Esophagus muscularis mucosa (tissue), 4 donors: ENCODE results near the gene NAA15.

ENCODE experiments used
- CTCF ChIP-seq, 3 experiments: fragments of 200-600 bp in 2 of 3; fragments of 450-650 bp in 1 of 3; sonication (generic) in 2 of 3; IDR thresholded peaks; one replicate each; pipeline ENCODE4 v1.5.1; 2017 to 2019; ENCODE audit warnings: antibody characterized with exemption in 3 of 3, mild to moderate bottlenecking in 2 of 3, moderate library complexity in 1 of 3
- EP300 ChIP-seq: sonication (generic); formaldehyde crosslinking; IDR thresholded peaks from one replicate; pipeline ENCODE4 v1.6.1; 2017; ENCODE audit warnings: antibody characterized with exemption
- POLR2A ChIP-seq: fragments of 450-650 bp; IDR thresholded peaks from one replicate; pipeline ENCODE4 v1.6.1; 2017; ENCODE audit warnings: antibody characterized with exemption, moderate library complexity, mild to moderate bottlenecking, low read depth
- POLR2AphosphoS5 ChIP-seq, 2 donors: sonication (generic); formaldehyde crosslinking; IDR thresholded peaks; one replicate each; pipeline ENCODE4 v1.6.1; 2017; ENCODE audit warnings: antibody characterized with exemption in 2 of 2

- TF ChIP-seq POLR2A (no peak), CTCF (IDR thresholded peaks at IDR 0.05) (no peak), POLR2AphosphoS5 (IDR thresholded peaks at IDR 0.05) (no peak), EP300 (no peak)
These were observed 153.8 kb downstream of the NAA15 start for GRCh38 chr4:139455126-139455538.
